ENCODE data around the gene C4B.
"Not testable (repeated sequence)": the region's sequence is repeated elsewhere in the genome, so short reads cannot be mapped to it uniquely, and the experiment has no call there.

Gene C4B

DNA sequence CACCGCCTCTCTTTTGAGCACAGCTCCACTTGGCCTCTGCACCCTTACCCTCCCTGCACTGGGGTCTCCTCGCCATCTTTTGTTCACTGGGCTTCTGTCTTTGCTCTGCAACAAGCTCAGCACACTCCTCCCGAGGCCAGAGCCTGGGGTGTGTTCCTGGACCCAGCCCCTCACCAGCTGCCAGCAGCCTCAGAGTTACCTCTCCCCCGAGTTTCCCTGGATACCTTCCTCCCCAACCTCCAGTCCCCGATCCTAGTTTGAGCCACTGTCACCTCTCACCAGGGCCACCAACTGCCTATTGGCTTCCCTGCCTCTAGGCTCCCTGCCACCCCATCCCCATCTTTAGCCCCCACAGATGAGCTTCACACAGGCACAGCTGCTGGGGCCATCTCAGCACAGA lies 36.0 kb downstream of the C4B start (continued):
- TF ChIP-seq, protein P1, sequence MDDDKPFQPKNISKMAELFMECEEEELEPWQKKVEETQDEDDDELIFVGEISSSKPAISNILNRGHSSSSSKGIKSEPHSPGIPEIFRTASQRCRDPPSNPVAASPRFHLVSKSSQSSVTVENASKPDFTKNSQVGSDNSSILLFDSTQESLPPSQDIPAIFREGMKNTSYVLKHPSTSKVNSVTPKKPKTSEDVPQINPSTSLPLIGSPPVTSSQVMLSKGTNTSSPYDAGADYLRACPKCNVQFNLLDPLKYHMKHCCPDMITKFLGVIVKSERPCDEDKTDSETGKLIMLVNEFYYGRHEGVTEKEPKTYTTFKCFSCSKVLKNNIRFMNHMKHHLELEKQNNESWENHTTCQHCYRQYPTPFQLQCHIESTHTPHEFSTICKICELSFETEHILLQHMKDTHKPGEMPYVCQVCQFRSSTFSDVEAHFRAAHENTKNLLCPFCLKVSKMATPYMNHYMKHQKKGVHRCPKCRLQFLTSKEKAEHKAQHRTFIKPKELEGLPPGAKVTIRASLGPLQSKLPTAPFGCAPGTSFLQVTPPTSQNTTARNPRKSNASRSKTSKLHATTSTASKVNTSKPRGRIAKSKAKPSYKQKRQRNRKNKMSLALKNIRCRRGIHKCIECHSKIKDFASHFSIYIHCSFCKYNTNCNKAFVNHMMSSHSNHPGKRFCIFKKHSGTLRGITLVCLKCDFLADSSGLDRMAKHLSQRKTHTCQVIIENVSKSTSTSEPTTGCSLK (tag by site-specific recombination; IDR thresholded peaks at IDR 0.05) = no peak
- TF ChIP-seq PRDM1 (tag by site-specific recombination; IDR thresholded peaks at IDR 0.05) = no peak
- TF ChIP-seq, protein P2, sequence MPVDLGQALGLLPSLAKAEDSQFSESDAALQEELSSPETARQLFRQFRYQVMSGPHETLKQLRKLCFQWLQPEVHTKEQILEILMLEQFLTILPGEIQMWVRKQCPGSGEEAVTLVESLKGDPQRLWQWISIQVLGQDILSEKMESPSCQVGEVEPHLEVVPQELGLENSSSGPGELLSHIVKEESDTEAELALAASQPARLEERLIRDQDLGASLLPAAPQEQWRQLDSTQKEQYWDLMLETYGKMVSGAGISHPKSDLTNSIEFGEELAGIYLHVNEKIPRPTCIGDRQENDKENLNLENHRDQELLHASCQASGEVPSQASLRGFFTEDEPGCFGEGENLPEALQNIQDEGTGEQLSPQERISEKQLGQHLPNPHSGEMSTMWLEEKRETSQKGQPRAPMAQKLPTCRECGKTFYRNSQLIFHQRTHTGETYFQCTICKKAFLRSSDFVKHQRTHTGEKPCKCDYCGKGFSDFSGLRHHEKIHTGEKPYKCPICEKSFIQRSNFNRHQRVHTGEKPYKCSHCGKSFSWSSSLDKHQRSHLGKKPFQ (tag by site-specific recombination; IDR thresholded peaks at IDR 0.05) = no peak
- no peak for TF ChIP-seq ZNF174 (tag by site-specific recombination; IDR thresholded peaks at IDR 0.05)
- no peak for TF ChIP-seq SP3 (tag by site-specific recombination; IDR thresholded peaks at IDR 0.05)
- TF ChIP-seq YY2 (tag by site-specific recombination; IDR thresholded peaks at IDR 0.05) = no peak
- TF ChIP-seq MEIS1 (CRISPR knock-in tag; IDR thresholded peaks at IDR 0.05; ENCODE audit: borderline replicate concordance) = no peak

DNA sequence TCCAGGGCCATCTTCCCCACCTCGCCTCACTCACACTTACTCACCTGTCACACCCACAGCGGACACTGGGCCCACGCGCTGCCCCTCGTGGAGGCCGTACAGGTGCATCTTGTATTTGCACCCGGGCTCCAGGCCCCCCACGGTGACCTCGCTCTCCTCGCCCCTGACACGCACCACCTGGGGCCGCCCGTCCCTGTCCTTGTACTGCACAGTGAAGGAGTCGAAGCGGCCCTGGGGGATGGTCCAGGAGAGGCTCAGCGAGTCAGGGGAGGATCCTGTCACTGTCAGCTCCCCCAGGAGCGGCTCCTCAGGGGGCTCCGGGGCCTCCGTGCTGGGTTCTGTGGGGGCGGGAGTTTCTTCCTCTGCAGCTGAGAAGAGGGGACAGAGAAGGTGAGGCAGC lies 38.0 kb downstream of the C4B start:
- CTCF ChIA-PET; H3K4me1 ChIP-seq (ENCODE audit: control insufficient read depth, insufficient read depth, low read length); H3K36me3 ChIP-seq (ENCODE audit: control insufficient read depth in 2 of 2, insufficient read depth in 1 of 2, low read length in 2 of 2); H3K9me3 ChIP-seq (ENCODE audit: control insufficient read depth, insufficient read depth, low read depth, low read length); H3K27ac ChIP-seq (ENCODE audit: extremely low read depth, low read depth, low read length); H3K4me3 ChIP-seq (ENCODE audit: low read depth, low read length): not testable (repeated sequence)
- POLR2A ChIA-PET = interaction anchor here (0.6 kb wide), 1 partner anchor 70 kb away, joined by 8 read pairs; no protein-coding TSS in a partner anchor

DNA sequence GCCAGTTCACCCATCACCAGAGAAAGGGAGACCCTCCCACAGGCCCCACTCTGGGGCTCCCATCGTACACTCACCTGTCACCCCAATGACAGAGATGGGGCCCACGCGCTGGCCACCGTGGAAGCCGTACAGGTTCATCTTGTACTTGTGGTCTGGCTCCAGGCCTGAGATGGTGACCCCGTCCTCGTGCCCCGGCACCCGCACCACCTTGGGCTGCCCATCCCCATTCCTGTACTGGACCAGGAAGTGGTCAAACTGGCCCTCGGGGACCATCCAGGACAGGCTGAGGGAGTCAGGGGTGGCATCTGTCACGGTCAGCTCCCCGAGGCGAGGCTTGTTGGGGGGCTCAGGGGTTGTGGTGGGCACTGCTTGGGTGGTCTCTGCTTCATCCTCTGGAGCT lies 38.7 kb downstream of the C4B start:
- POLR2A ChIA-PET = interaction anchor here (0.6 kb wide), 1 partner anchor 69 kb away, joined by 8 read pairs; no protein-coding TSS in a partner anchor
- CTCF ChIA-PET; H3K27ac ChIP-seq (ENCODE audit: extremely low read depth, low read depth, low read length); H3K36me3 ChIP-seq (ENCODE audit: control insufficient read depth in 2 of 2, insufficient read depth in 1 of 2, low read length in 2 of 2); H3K4me3 ChIP-seq (ENCODE audit: low read depth, low read length); H3K4me1 ChIP-seq (ENCODE audit: control insufficient read depth, insufficient read depth, low read length); H3K9me3 ChIP-seq (ENCODE audit: control insufficient read depth, insufficient read depth, low read depth, low read length): not testable (repeated sequence)

DNA sequence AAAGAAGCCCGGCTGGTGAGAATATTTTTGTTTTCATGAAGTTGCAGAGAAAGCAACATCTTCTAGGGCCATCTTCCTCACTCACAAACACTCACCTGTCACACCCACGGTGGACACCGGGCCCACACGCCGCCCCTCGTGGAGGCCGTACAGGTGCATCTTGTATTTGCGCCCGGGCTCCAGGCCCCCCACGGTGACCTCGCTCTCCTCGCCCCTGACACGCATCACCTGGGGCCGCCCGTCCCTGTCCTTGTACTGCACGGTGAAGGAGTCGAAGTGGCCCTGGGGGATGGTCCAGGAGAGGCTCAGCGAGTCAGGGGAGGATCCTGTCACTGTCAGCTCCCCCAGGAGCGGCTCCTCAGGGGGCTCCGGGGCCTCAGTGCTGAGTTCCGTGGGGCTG lies 41.2 kb downstream of the C4B start:
- H3K4me1 ChIP-seq (ENCODE audit: control insufficient read depth, insufficient read depth, low read length); CTCF ChIA-PET; H3K4me3 ChIP-seq (ENCODE audit: low read depth, low read length); H3K27ac ChIP-seq (ENCODE audit: extremely low read depth, low read depth, low read length); POLR2A ChIA-PET; H3K36me3 ChIP-seq (ENCODE audit: control insufficient read depth in 2 of 2, insufficient read depth in 1 of 2, low read length in 2 of 2); H3K9me3 ChIP-seq (ENCODE audit: control insufficient read depth, insufficient read depth, low read depth, low read length): not testable (repeated sequence)

DNA sequence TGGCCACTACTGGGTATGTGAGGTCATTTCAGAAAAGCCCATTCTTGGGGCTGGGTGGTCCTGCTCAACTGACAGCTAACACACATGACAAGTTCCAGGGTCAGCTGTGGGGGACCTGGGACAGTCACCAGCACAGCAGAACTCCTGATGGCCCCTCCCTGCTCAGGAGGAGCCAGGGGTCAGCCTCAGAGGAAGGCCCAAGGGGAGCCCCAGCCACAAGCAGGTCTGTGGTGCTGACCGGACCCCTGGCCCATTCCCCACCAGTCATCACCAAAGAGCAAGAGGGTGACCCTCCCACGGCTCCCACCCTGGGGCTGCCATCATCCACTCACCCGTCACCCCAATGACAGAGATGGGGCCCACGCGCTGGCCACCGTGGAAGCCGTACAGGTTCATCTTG lies 41.7 kb downstream of the C4B start:
- CTCF ChIA-PET = no interaction called here
- Histone ChIP-seq H3K4me3 (ENCODE audit: low read depth, low read length) (no peak overlapping the region), H3K4me1 (ENCODE audit: control insufficient read depth, insufficient read depth, low read length) (no peaks in the 10 kb centered on the region), H3K9me3 (ENCODE audit: control insufficient read depth, insufficient read depth, low read depth, low read length) (no peaks in the 10 kb centered on the region), H3K36me3 (ENCODE audit: control insufficient read depth in 2 of 2, insufficient read depth in 1 of 2, low read length in 2 of 2) (no peaks in the 10 kb centered on the region), H3K27ac (ENCODE audit: extremely low read depth, low read depth, low read length) (no peak overlapping the region)
- POLR2A ChIA-PET = no interaction called here
- TF ChIP-seq ZNF561 (tag by site-specific recombination; IDR thresholded peaks at IDR 0.05; ENCODE audit: borderline replicate concordance) (no peak), FEZF1 (tag by site-specific recombination; IDR thresholded peaks at IDR 0.05) (no peak), ZNF324 (tag by site-specific recombination; IDR thresholded peaks at IDR 0.05) (no peak), ZNF366 (tag by site-specific recombination; conservative IDR thresholded peaks at IDR 0.05) (no peak), ZNF529 (tag by site-specific recombination; IDR thresholded peaks at IDR 0.05; ENCODE audit: insufficient replicate concordance) (no peak), KLF8 (tag by site-specific recombination; IDR thresholded peaks at IDR 0.05) (no peak), BCL11B (tag by site-specific recombination; IDR thresholded peaks at IDR 0.05; ENCODE audit: low read depth) (no peak), ZNF133 (tag by site-specific recombination; IDR thresholded peaks at IDR 0.05) (no peak), ZNF629 (tag by site-specific recombination; IDR thresholded peaks at IDR 0.05) (no peak), ZNF560 (tag by site-specific recombination; IDR thresholded peaks at IDR 0.05; ENCODE audit: borderline replicate concordance) (no peak)
- TF ChIP-seq, protein P3, sequence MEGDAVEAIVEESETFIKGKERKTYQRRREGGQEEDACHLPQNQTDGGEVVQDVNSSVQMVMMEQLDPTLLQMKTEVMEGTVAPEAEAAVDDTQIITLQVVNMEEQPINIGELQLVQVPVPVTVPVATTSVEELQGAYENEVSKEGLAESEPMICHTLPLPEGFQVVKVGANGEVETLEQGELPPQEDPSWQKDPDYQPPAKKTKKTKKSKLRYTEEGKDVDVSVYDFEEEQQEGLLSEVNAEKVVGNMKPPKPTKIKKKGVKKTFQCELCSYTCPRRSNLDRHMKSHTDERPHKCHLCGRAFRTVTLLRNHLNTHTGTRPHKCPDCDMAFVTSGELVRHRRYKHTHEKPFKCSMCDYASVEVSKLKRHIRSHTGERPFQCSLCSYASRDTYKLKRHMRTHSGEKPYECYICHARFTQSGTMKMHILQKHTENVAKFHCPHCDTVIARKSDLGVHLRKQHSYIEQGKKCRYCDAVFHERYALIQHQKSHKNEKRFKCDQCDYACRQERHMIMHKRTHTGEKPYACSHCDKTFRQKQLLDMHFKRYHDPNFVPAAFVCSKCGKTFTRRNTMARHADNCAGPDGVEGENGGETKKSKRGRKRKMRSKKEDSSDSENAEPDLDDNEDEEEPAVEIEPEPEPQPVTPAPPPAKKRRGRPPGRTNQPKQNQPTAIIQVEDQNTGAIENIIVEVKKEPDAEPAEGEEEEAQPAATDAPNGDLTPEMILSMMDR (tag by site-specific recombination; IDR thresholded peaks at IDR 0.05) = no peak
- TF ChIP-seq, protein P4, sequence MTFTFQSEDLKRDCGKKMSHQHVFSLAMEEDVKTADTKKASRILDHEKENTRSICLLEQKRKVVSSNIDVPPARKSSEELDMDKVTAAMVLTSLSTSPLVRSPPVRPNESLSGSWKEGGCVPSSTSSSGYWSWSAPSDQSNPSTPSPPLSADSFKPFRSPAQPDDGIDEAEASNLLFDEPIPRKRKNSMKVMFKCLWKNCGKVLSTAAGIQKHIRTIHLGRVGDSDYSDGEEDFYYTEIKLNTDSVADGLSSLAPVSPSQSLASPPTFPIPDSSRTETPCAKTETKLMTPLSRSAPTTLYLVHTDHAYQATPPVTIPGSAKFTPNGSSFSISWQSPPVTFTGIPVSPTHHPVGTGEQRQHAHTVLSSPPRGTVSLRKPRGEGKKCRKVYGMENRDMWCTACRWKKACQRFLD (tag by site-specific recombination; IDR thresholded peaks at IDR 0.05) = no peak
- TF ChIP-seq, protein P5, sequence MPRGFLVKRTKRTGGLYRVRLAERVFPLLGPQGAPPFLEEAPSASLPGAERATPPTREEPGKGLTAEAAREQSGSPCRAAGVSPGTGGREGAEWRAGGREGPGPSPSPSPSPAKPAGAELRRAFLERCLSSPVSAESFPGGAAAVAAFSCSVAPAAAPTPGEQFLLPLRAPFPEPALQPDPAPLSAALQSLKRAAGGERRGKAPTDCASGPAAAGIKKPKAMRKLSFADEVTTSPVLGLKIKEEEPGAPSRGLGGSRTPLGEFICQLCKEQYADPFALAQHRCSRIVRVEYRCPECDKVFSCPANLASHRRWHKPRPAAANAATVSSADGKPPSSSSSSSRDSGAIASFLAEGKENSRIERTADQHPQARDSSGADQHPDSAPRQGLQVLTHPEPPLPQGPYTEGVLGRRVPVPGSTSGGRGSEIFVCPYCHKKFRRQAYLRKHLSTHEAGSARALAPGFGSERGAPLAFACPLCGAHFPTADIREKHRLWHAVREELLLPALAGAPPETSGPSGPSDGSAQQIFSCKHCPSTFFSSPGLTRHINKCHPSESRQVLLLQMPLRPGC (tag by site-specific recombination; IDR thresholded peaks at IDR 0.05) = no peak
